HG03025 (cell line): ENCODE measurements around the gene INPP1.
A peak's percentile ranks its signal among the peaks of the same experiment; 100 is the strongest.
"Not testable (repeated sequence)": the region's sequence is repeated elsewhere in the genome, so short reads cannot be mapped to it uniquely, and the experiment has no call there.

Experiments used
- ATAC-seq: cut with Tn5 transposase; IDR thresholded peaks from one replicate; pipeline ENCODE4 v1.9.1; 2021; ENCODE audit warnings: mild to moderate bottlenecking, moderate library complexity; ENCODE audit not compliant: unreplicated experiment, low FRiP score

INPP1 gene

GRCh38 chr2:190333395-190333794 is 10.0 kb upstream of the INPP1 start:
- no peak for ATAC-seq

GRCh38 chr2:190333928-190334327 is 9.5 kb upstream of the INPP1 start:
- ATAC-seq = no peak

- no peak for ATAC-seq
Observed at GRCh38 chr2:190334479-190335224, 8.7 kb upstream of the INPP1 start.

- no peak for ATAC-seq
Observed at GRCh38 chr2:190335225-190335559, 8.2 kb upstream of the INPP1 start.

GRCh38 chr2:190335584-190335983 is 7.8 kb upstream of the INPP1 start:
- not testable (repeated sequence) for ATAC-seq

- ATAC-seq = no peak
Observed at GRCh38 chr2:190336420-190336819, 7.0 kb upstream of the INPP1 start.

- no peak for ATAC-seq
Observed at GRCh38 chr2:190338453-190338852, 4.9 kb upstream of the INPP1 start.

GRCh38 chr2:190339394-190339793 is 4.0 kb upstream of the INPP1 start:
- ATAC-seq = no peak

GRCh38 chr2:190340369-190340768 is 3.0 kb upstream of the INPP1 start:
- no peak for ATAC-seq

- ATAC-seq = no peak
Observed at GRCh38 chr2:190342611-190343010, 778 bp upstream of the INPP1 start.

- peak; percentile 43 for ATAC-seq
Observed at GRCh38 chr2:190343089-190343535, 277 bp upstream of the INPP1 start.

- peak; percentile 53 for ATAC-seq
Observed at GRCh38 chr2:190344276-190344827, 963 bp downstream of the INPP1 start.

GRCh38 chr2:190350371-190350770 is 7.0 kb downstream of the INPP1 start:
- ATAC-seq = no peak

GRCh38 chr2:190351955-190352354 is 8.6 kb downstream of the INPP1 start:
- no peak for ATAC-seq

- no peak for ATAC-seq
Observed at GRCh38 chr2:190352668-190353536, 9.5 kb downstream of the INPP1 start.

- no peak for ATAC-seq
Observed at GRCh38 chr2:190353537-190353899, 10.1 kb downstream of the INPP1 start.

- ATAC-seq = no peak
Observed at GRCh38 chr2:190354003-190354690, 10.8 kb downstream of the INPP1 start.

- ATAC-seq = no peak
Observed at GRCh38 chr2:190355968-190356644, 12.7 kb downstream of the INPP1 start.

GRCh38 chr2:190357600-190357999 is 14.2 kb downstream of the INPP1 start:
- ATAC-seq = no peak

- ATAC-seq = not testable (repeated sequence)
Observed at GRCh38 chr2:190358655-190359448, 15.5 kb downstream of the INPP1 start.
